H9 (cell line): ENCODE data around the gene TIPARP. TPM values are rescaled to one million over a fixed set of nuclear protein-coding genes. Genes with fewer than 3 reads are reported as not detected.
A peak's percentile ranks its signal among the peaks of the same experiment; 100 is the strongest.

Experiments
- DNase-seq: peaks from one replicate; pipeline ENCODE4 v3.0.0-alpha.2; 2017
- H2AFZ ChIP-seq: one replicate; pipeline ENCODE4 v1.6.1; 2013; ENCODE audit warnings: mild to moderate bottlenecking, low read length, control low read depth, moderate library complexity
- H2AK5ac ChIP-seq: 2 replicates; pipeline ENCODE4 v1.6.1; 2013; ENCODE audit warnings: low read length, control low read depth, mixed read lengths; ENCODE audit not compliant: insufficient read length
- H2BK120ac ChIP-seq: one replicate; pipeline ENCODE4 v1.6.1; 2013; ENCODE audit warnings: low read depth, mild to moderate bottlenecking, low read length, control low read depth, inconsistent platforms; ENCODE audit not compliant: poor library complexity, severe bottlenecking
- H2BK12ac ChIP-seq: 2 replicates; pipeline ENCODE4 v1.6.1; 2013; ENCODE audit warnings: low read length, control low read depth, mixed read lengths, low read depth; ENCODE audit not compliant: insufficient read length
- H2BK15ac ChIP-seq: 2 replicates; pipeline ENCODE4 v1.6.1; 2013; ENCODE audit warnings: low read depth, low read length, control low read depth
- H2BK20ac ChIP-seq: one replicate; pipeline ENCODE4 v1.6.1; 2013; ENCODE audit warnings: low read depth, mild to moderate bottlenecking, low read length, control low read depth, inconsistent platforms; ENCODE audit not compliant: poor library complexity, severe bottlenecking
- H2BK5ac ChIP-seq: 2 replicates; pipeline ENCODE4 v1.6.1; 2013; ENCODE audit warnings: low read length, control low read depth, mixed read lengths; ENCODE audit not compliant: insufficient read length
- H3K14ac ChIP-seq: 2 replicates; pipeline ENCODE4 v1.6.1; 2013; ENCODE audit warnings: low read length, control low read depth; ENCODE audit not compliant: insufficient read depth
- H3K18ac ChIP-seq: 2 replicates; pipeline ENCODE4 v1.6.1; 2013; ENCODE audit warnings: low read depth, mild to moderate bottlenecking, mixed read lengths, low read length, control low read depth; ENCODE audit not compliant: insufficient read length
- H3K23ac ChIP-seq: 2 replicates; pipeline ENCODE4 v1.6.1; 2013; ENCODE audit warnings: low read length, control low read depth, mixed read lengths, low read depth; ENCODE audit not compliant: insufficient read length
- H3K23me2 ChIP-seq: 2 replicates; pipeline ENCODE4 v1.6.1; 2013; ENCODE audit warnings: low read depth, mild to moderate bottlenecking, mixed read lengths, low read length, control low read depth; ENCODE audit not compliant: insufficient read length, poor library complexity, severe bottlenecking
- H3K27ac ChIP-seq: 2 replicates; pipeline ENCODE4 v1.5.1; 2013; ENCODE audit warnings: low read length, control low read depth, mixed read lengths, low read depth; ENCODE audit not compliant: insufficient read length
- H3K27me3 ChIP-seq: 2 replicates; pipeline ENCODE4 v1.6.1; 2013; ENCODE audit warnings: low read length, control low read depth, inconsistent platforms; ENCODE audit not compliant: insufficient read depth
- H3K4ac ChIP-seq: 2 replicates; pipeline ENCODE4 v1.6.1; 2013; ENCODE audit warnings: low read depth, mild to moderate bottlenecking, control low read depth, inconsistent platforms, low read length, moderate library complexity
- H3K4me1 ChIP-seq: 2 replicates; pipeline ENCODE4 v1.6.1; 2013; ENCODE audit warnings: low read length, control low read depth, inconsistent platforms; ENCODE audit not compliant: insufficient read depth
- H3K4me2 ChIP-seq: 2 replicates; pipeline ENCODE4 v1.6.1; 2013; ENCODE audit warnings: low read length, control low read depth, mixed read lengths; ENCODE audit not compliant: insufficient read length, insufficient read depth
- H3K56ac ChIP-seq: 2 replicates; pipeline ENCODE4 v1.6.1; 2013; ENCODE audit warnings: low read depth, mild to moderate bottlenecking, mixed read lengths, low read length, control low read depth; ENCODE audit not compliant: insufficient read length
- H3K79me1 ChIP-seq: 2 replicates; pipeline ENCODE4 v1.6.1; 2013; ENCODE audit warnings: low read depth, mild to moderate bottlenecking, moderate library complexity, low read length, control low read depth, inconsistent platforms; ENCODE audit not compliant: insufficient read depth, poor library complexity, severe bottlenecking
- H3K79me2 ChIP-seq: 2 replicates; pipeline ENCODE4 v1.6.1; 2013; ENCODE audit warnings: low read length, control low read depth, inconsistent platforms; ENCODE audit not compliant: insufficient read depth
- H3K9ac ChIP-seq: 2 replicates; pipeline ENCODE4 v1.6.1; 2013; ENCODE audit warnings: low read length, control low read depth, mixed read lengths; ENCODE audit not compliant: insufficient read length; ENCODE audit errors: extremely low read depth
- H3K9me3 ChIP-seq: one replicate; pipeline ENCODE4 v1.6.1; 2013; ENCODE audit warnings: low read depth, low read length, inconsistent platforms; ENCODE audit not compliant: control insufficient read depth
- H3T11ph ChIP-seq: one replicate; pipeline ENCODE4 v1.6.1; 2013; ENCODE audit warnings: mild to moderate bottlenecking, low read length, control low read depth, inconsistent platforms
- H4K20me1 ChIP-seq: one replicate; pipeline ENCODE4 v1.6.1; 2013; ENCODE audit not compliant: control insufficient read depth, insufficient read length, insufficient read depth
- H4K5ac ChIP-seq: 2 replicates; pipeline ENCODE4 v1.6.1; 2013; ENCODE audit warnings: low read depth, mild to moderate bottlenecking, mixed read lengths, low read length, control low read depth; ENCODE audit not compliant: insufficient read length
- H4K8ac ChIP-seq: replicated peaks from 2 replicates; pipeline ENCODE4 v1.6.1; 2013; ENCODE audit warnings: low read length, control low read depth, mixed read lengths, low read depth; ENCODE audit not compliant: insufficient read length
- H4K91ac ChIP-seq: 2 replicates; pipeline ENCODE4 v1.6.1; 2013; ENCODE audit warnings: low read depth, mild to moderate bottlenecking, moderate library complexity, mixed read lengths, low read length, control low read depth; ENCODE audit not compliant: insufficient read length
- H3K27ac Mint-ChIP-seq, 3 experiments: 2 replicates in 2 of 3; 3 replicates in 1 of 3; pipeline ENCODE4 v1.8.0; 2020 to 2021; ENCODE audit warnings: mixed read lengths in 3 of 3, mild to moderate bottlenecking in 1 of 3, moderate library complexity in 1 of 3
- H3K27me3 Mint-ChIP-seq: 2 replicates; pipeline ENCODE4 v1.8.0; 2021; ENCODE audit warnings: low read depth, mild to moderate bottlenecking, moderate library complexity, mixed read lengths
- H3K36me3 Mint-ChIP-seq, 3 experiments: 2 replicates in 2 of 3; 3 replicates in 1 of 3; pipeline ENCODE4 v1.8.0; 2020 to 2021; ENCODE audit warnings: low read depth in 3 of 3, mixed read lengths in 3 of 3; ENCODE audit not compliant: insufficient read depth in 1 of 3
- H3K4me1 Mint-ChIP-seq, 2 experiments: 2 replicates each; pipeline ENCODE4 v1.8.0; 2020; ENCODE audit warnings: mixed read lengths in 2 of 2
- H3K4me3 Mint-ChIP-seq, 2 experiments: 2 replicates in 1 of 2; 3 replicates in 1 of 2; pipeline ENCODE4 v1.8.0; 2020 to 2021; ENCODE audit warnings: mild to moderate bottlenecking in 2 of 2, mixed read lengths in 2 of 2, moderate library complexity in 1 of 2
- H3K9me3 Mint-ChIP-seq, 2 experiments: 2 replicates in 1 of 2; 3 replicates in 1 of 2; pipeline ENCODE4 v1.8.0; 2020; ENCODE audit warnings: mild to moderate bottlenecking in 2 of 2, mixed read lengths in 2 of 2, moderate library complexity in 1 of 2
- WGBS: extraction: QIAGEN DNeasy Blood & Tissue Kit; methylation state at CpG from one replicate; pipeline ENCODE4 v1.1.7; 2013; ENCODE audit warnings: missing lambda C conversion rate, low lambda C conversion rate, mixed read lengths; ENCODE audit not compliant: insufficient read length; ENCODE audit errors: extremely low coverage; 5-methylcytosine and 5-hydroxymethylcytosine counted together
- long read RNA-seq: library from polyadenylated mRNA; unstranded; transcript quantifications from one replicate; pipeline ENCODE4 v2.0.0, GENCODE V29; 2020
- total RNA-seq: library from RNA; stranded (reverse); gene quantifications from 2 replicates; pipeline ENCODE4 v1.2.1, GENCODE V29; 2021
- TF ChIP-seq, protein P1 (sequence below): fragments of 200-600 bp; sonication (generic); conservative IDR thresholded peaks from 3 replicates; pipeline ENCODE4 v1.8.0; 2021; ENCODE audit warnings: antibody characterized with exemption, mild to moderate bottlenecking

TIPARP gene, protein sequence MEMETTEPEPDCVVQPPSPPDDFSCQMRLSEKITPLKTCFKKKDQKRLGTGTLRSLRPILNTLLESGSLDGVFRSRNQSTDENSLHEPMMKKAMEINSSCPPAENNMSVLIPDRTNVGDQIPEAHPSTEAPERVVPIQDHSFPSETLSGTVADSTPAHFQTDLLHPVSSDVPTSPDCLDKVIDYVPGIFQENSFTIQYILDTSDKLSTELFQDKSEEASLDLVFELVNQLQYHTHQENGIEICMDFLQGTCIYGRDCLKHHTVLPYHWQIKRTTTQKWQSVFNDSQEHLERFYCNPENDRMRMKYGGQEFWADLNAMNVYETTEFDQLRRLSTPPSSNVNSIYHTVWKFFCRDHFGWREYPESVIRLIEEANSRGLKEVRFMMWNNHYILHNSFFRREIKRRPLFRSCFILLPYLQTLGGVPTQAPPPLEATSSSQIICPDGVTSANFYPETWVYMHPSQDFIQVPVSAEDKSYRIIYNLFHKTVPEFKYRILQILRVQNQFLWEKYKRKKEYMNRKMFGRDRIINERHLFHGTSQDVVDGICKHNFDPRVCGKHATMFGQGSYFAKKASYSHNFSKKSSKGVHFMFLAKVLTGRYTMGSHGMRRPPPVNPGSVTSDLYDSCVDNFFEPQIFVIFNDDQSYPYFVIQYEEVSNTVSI
- 5.9 TPM in 2 replicates for total RNA-seq
- long read RNA-seq, full-length matches to known transcripts, result 3 of 22 reads
- long read RNA-seq, partial matches to known transcripts, result 18 of 22 reads
- long read RNA-seq, other reads (novel, unspliced or antisense), result 1 of 22 reads

DNA sequence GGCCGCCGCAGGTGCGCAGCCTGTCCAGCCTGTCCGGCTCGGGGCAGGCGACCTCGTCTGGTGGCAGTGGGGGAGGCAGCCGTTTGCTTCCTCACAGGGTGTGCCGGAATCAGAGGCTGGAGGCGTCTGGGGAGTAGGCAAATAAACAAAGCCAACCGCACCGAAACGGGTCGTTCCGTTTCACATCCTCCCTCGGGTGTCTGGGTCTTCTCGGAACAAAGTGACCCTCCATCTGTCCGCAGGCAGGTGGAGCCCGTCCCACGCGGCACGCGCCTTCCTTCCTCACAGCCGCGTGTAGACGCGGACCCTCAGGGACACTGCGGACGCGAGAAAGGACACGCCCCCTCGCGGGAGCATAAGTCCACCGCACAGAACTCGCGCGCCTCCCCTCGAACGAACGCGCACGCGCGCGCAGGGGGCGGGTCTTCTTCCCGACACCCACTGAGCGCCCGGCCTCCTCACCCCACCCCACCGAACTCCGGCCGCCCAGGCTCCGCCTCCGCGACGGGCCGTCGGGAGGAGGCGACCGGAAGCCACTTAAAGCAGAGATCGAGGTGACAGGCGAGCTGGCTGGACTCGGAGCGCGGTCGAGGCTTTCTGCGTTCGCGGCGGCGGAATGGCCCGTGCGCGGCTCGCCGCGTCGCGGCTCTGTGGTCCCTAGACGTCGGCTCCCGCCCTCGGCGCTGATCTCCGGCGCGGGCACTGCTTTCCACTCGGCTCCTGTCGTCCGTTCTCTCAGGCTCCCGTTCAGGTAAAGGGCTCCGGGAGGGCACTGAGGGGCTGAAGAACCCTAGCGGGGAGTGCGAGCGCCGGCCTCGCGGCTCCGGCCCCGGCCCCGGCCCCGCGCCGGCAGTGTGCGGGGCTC is at the start of gene TIPARP:
TSS of gene TIPARP (plus strand) at position 545 of the 865 bp plus-strand sequence. CDS start 3,108 bp downstream, outside the sequence.
- WGBS, result no CpG with 5 or more reads among the region's 105 CpGs
- Histone ChIP-seq H3K79me2 (no peaks in the 10 kb centered on the region; the same call in 1 of the 2 replicates), H3K9ac (peak within 1 kb of the TSS; percentile 68), H3K18ac (peak within 1 kb of the TSS; percentile 69), H3K23me2 (peaks cover 7% of the 10 kb centered on the region), H2BK120ac (no peak within 1 kb of the TSS), H4K20me1 (no peaks in the 10 kb centered on the region), H3K79me1 (no peaks in the 10 kb centered on the region), H4K91ac (no peak within 1 kb of the TSS), H3K4me2 (peak within 1 kb of the TSS; percentile 86), H3K23ac (no peak within 1 kb of the TSS), H3K9me3 (no peaks in the 10 kb centered on the region), H3K56ac (no peak within 1 kb of the TSS), H2BK5ac (no peak within 1 kb of the TSS), H3T11ph (no peak within 1 kb of the TSS), H2BK20ac (no peak within 1 kb of the TSS), H3K27me3 (no peaks in the 10 kb centered on the region; the same call in 1 of the 2 replicates), H3K4ac (no peak within 1 kb of the TSS), H3K4me1 (no peaks in the 10 kb centered on the region), H2BK15ac (no peak within 1 kb of the TSS), H4K8ac (no peak within 1 kb of the TSS), H3K27ac (no peak within 1 kb of the TSS), H4K5ac (no peak within 1 kb of the TSS), H2AK5ac (no peak within 1 kb of the TSS), H2AFZ (no peak within 1 kb of the TSS), H3K14ac (peak within 1 kb of the TSS; percentile 83), H2BK12ac (no peak within 1 kb of the TSS)
- Mint-ChIP-seq H3K27me3 (peaks cover 10% of the 10 kb centered on the region), H3K36me3 (peaks cover 10 to 15% (median 13%) of the 10 kb centered on the region in 3 experiments), H3K9me3 (no peaks in the 10 kb centered on the region), H3K4me1 (peaks cover 21 to 32% of the 10 kb centered on the region in 2 experiments), H3K27ac (peak within 1 kb of the TSS; percentile 95 to 98 (median 97); a peak in 6 of 7 replicates), H3K4me3 (peak within 1 kb of the TSS; percentile 92 to 95)
- TF ChIP-seq, protein P1, sequence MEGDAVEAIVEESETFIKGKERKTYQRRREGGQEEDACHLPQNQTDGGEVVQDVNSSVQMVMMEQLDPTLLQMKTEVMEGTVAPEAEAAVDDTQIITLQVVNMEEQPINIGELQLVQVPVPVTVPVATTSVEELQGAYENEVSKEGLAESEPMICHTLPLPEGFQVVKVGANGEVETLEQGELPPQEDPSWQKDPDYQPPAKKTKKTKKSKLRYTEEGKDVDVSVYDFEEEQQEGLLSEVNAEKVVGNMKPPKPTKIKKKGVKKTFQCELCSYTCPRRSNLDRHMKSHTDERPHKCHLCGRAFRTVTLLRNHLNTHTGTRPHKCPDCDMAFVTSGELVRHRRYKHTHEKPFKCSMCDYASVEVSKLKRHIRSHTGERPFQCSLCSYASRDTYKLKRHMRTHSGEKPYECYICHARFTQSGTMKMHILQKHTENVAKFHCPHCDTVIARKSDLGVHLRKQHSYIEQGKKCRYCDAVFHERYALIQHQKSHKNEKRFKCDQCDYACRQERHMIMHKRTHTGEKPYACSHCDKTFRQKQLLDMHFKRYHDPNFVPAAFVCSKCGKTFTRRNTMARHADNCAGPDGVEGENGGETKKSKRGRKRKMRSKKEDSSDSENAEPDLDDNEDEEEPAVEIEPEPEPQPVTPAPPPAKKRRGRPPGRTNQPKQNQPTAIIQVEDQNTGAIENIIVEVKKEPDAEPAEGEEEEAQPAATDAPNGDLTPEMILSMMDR, result peak; percentile 71
- DNase-seq, result peak; percentile 96
